SK-N-SH (cell line): ENCODE data around the gene SIM1.

Source experiments
- CHD2 ChIP-seq: fragments of 150-350 bp; IDR thresholded peaks from 2 replicates; pipeline ENCODE4 v1.6.1; 2018; ENCODE audit warnings: low read length; ENCODE audit not compliant: partially characterized antibody
- CTCF ChIP-seq: fragments of 200-600 bp; sonication (generic); IDR thresholded peaks from 2 replicates; pipeline ENCODE4 v1.6.1; 2017; ENCODE audit warnings: antibody characterized with exemption, mild to moderate bottlenecking, moderate library complexity
- EP300 ChIP-seq, 2 experiments: IDR thresholded peaks; 2 replicates each; pipeline versions ENCODE4 v1.4.0 to v1.6.1; 2012; ENCODE audit warnings: borderline replicate concordance in 1 of 2, low read depth in 1 of 2, low read length in 1 of 2
- FOXM1 ChIP-seq: IDR thresholded peaks from 2 replicates; pipeline ENCODE4 v1.4.0; 2012; ENCODE audit warnings: low read depth, mild to moderate bottlenecking
- GABPA ChIP-seq: IDR thresholded peaks from 2 replicates; pipeline ENCODE4 v1.4.0; 2012; ENCODE audit warnings: low read depth, mild to moderate bottlenecking
- JUND ChIP-seq: IDR thresholded peaks from 2 replicates; pipeline ENCODE4 v1.4.0; 2012
- MAX ChIP-seq: IDR thresholded peaks from 2 replicates; pipeline ENCODE4 v1.4.0; 2012; ENCODE audit warnings: low read depth
- RCOR1 ChIP-seq: fragments of 150-350 bp; IDR thresholded peaks from 2 replicates; pipeline ENCODE4 v1.6.1; 2017; ENCODE audit warnings: antibody characterized with exemption, low read length
- REST ChIP-seq: IDR thresholded peaks from 2 replicates; pipeline ENCODE4 v1.6.1; 2012; ENCODE audit warnings: mild to moderate bottlenecking, low read depth, low read length, moderate library complexity
- SMC3 ChIP-seq: IDR thresholded peaks from 2 replicates; pipeline ENCODE4 v1.6.1; 2012; ENCODE audit warnings: low read depth, low read length, improper control_type of control experiment
- TAF1 ChIP-seq: IDR thresholded peaks from 2 replicates; pipeline ENCODE4 v1.6.1; 2012; ENCODE audit warnings: low read depth, mild to moderate bottlenecking, low read length, moderate library complexity, borderline replicate concordance
- TCF12 ChIP-seq: IDR thresholded peaks from 2 replicates; pipeline ENCODE4 v1.4.0; 2012
- TF ChIP-seq, protein P1 (sequence below): fragments of 150-350 bp; IDR thresholded peaks from 2 replicates; pipeline ENCODE4 v1.6.1; 2017; ENCODE audit warnings: antibody characterized with exemption, low read length, low read depth, borderline replicate concordance

GRCh38 chr6:100493206-100493888, 28.6 kb upstream of the SIM1 start:
- TF ChIP-seq CTCF = no peak
- TF ChIP-seq GABPA = no peak
- TF ChIP-seq, protein P1, sequence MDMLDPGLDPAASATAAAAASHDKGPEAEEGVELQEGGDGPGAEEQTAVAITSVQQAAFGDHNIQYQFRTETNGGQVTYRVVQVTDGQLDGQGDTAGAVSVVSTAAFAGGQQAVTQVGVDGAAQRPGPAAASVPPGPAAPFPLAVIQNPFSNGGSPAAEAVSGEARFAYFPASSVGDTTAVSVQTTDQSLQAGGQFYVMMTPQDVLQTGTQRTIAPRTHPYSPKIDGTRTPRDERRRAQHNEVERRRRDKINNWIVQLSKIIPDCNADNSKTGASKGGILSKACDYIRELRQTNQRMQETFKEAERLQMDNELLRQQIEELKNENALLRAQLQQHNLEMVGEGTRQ = no peak
- TF ChIP-seq EP300 (IDR thresholded peaks at IDR 0.05; ENCODE audit: borderline replicate concordance in 1 of 2, low read depth in 1 of 2, low read length in 1 of 2) = no peak
- no peak for TF ChIP-seq REST
- TF ChIP-seq TCF12 = no peak
- TF ChIP-seq MAX = no peak
- TF ChIP-seq TAF1 = no peak
- no peak for TF ChIP-seq FOXM1
- TF ChIP-seq CHD2 = no peak
- TF ChIP-seq SMC3 = no peak
- no peak for TF ChIP-seq JUND
- no peak for TF ChIP-seq RCOR1
